Measurements from ENCODE around the gene SYT11.
"Not testable (repeated sequence)": the region's sequence is repeated elsewhere in the genome, so short reads cannot be mapped to it uniquely, and the experiment has no call there.

SYT11 gene

DNA sequence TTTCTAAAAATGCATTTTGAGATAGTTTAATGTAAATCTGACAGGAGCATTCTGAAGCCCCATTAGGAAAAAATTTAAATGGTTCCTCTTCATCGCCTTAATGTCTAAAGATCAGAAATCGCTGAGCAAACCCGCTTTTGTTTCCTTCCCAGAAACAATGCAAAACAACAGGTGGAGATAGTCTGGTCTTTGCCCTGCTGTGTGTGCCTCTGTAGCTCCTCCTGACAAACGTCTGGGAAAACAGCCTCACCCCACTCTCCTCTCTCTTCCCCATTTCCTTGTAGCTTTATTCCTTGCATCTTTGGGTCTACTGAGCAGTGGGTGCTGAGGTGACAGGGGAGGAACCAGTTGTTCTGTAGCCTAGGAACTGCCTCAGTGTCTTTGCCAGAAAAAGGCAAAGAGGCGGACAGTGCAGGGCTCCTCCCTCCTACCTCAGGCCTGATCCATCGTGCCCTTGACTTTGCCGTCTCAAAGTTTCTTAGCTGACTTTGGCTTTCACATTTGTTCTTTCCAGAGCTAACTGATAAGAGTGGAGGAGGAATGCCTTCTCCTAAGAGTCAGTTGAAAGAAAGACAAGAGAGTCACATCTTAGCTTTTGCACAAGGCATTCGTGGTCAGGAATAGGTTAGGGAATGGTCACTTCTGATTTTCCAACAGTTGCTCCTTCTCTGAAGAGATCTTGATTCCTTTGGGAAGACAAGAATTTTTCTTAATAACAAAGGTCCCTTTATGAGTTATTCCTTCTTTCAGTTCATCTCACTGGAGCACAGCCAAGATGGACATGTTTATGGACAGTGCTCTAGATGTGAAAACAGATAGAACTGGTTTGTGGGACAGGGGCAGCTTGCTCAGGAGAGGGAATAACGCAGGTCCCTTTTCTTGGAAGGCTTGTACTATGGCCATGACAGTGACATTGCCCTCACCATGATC, 24.9 kb downstream of the SYT11 start:
- no peak overlapping the region for H3K4me3 ChIP-seq (ENCODE audit: low read length in 2 of 2)
- H3K36me3 ChIP-seq (ENCODE audit: control insufficient read depth in 2 of 2, insufficient read depth in 2 of 2, low read length in 2 of 2) = peaks cover 13% of the 10 kb centered on the region in 2 donors
- no peaks in the 10 kb centered on the region for H3K4me1 ChIP-seq (ENCODE audit: control insufficient read depth, insufficient read depth, low read length)
- H3K27ac ChIP-seq (ENCODE audit: low read length) = no peak overlapping the region
- no peaks in the 10 kb centered on the region for H3K9me3 ChIP-seq (ENCODE audit: control insufficient read depth in 2 of 2, low read length in 2 of 2)
- no peaks in the 10 kb centered on the region for H3K27me3 ChIP-seq (ENCODE audit: control insufficient read depth in 1 of 2, insufficient read depth in 2 of 2, low read length in 2 of 2)
- peak overlapping the region in 1 of 2 donors; percentile 14 for H3K9ac ChIP-seq (ENCODE audit: low read length in 2 of 2)

- peaks cover 13% of the 10 kb centered on the region in 2 donors for H3K36me3 ChIP-seq (ENCODE audit: control insufficient read depth in 2 of 2, insufficient read depth in 2 of 2, low read length in 2 of 2)
- no peaks in the 10 kb centered on the region for H3K27me3 ChIP-seq (ENCODE audit: control insufficient read depth in 1 of 2, insufficient read depth in 2 of 2, low read length in 2 of 2)
- no peaks in the 10 kb centered on the region for H3K9me3 ChIP-seq (ENCODE audit: control insufficient read depth in 2 of 2, low read length in 2 of 2)
- no peak overlapping the region for H3K27ac ChIP-seq (ENCODE audit: low read length)
- peak overlapping the region in 1 of 2 donors; percentile 14 for H3K9ac ChIP-seq (ENCODE audit: low read length in 2 of 2)
- no peak overlapping the region for H3K4me3 ChIP-seq (ENCODE audit: low read length in 2 of 2)
- H3K4me1 ChIP-seq (ENCODE audit: control insufficient read depth, insufficient read depth, low read length) = no peaks in the 10 kb centered on the region
These were observed 25.6 kb downstream of the SYT11 start for GRCh38 chr1:155884982-155885381.

- Histone ChIP-seq H3K9ac (ENCODE audit: low read length in 2 of 2) (no peak overlapping the region), H3K4me1 (ENCODE audit: control insufficient read depth, insufficient read depth, low read length) (peaks cover 8% of the 10 kb centered on the region), H3K27me3 (ENCODE audit: control insufficient read depth in 1 of 2, insufficient read depth in 2 of 2, low read length in 2 of 2) (no peaks in the 10 kb centered on the region), H3K4me3 (ENCODE audit: low read length in 2 of 2) (no peak overlapping the region), H3K27ac (ENCODE audit: low read length) (no peak overlapping the region), H3K9me3 (ENCODE audit: control insufficient read depth in 2 of 2, low read length in 2 of 2) (no peaks in the 10 kb centered on the region), H3K36me3 (ENCODE audit: control insufficient read depth in 2 of 2, insufficient read depth in 2 of 2, low read length in 2 of 2) (peaks cover 0 to 2% of the 10 kb centered on the region in 2 donors)
These were observed 29.1 kb downstream of the SYT11 start for GRCh38 chr1:155888481-155888880.

GRCh38 chr1:155889566-155889965, 30.2 kb downstream of the SYT11 start:
- Histone ChIP-seq H3K4me1 (ENCODE audit: control insufficient read depth, insufficient read depth, low read length) (peaks cover 8% of the 10 kb centered on the region), H3K36me3 (ENCODE audit: control insufficient read depth in 2 of 2, insufficient read depth in 2 of 2, low read length in 2 of 2) (peaks cover 0 to 2% of the 10 kb centered on the region in 2 donors), H3K27me3 (ENCODE audit: control insufficient read depth in 1 of 2, insufficient read depth in 2 of 2, low read length in 2 of 2) (no peaks in the 10 kb centered on the region), H3K9me3 (ENCODE audit: control insufficient read depth in 2 of 2, low read length in 2 of 2) (no peaks in the 10 kb centered on the region), H3K9ac (ENCODE audit: low read length in 2 of 2) (no peak overlapping the region), H3K27ac (ENCODE audit: low read length) (no peak overlapping the region), H3K4me3 (ENCODE audit: low read length in 2 of 2) (no peak overlapping the region)

- Histone ChIP-seq H3K27ac (ENCODE audit: low read length) (no peak overlapping the region), H3K9ac (ENCODE audit: low read length in 2 of 2) (no peak overlapping the region)
These were observed 30.9 kb downstream of the SYT11 start for GRCh38 chr1:155890251-155890650.

GRCh38 chr1:155892796-155893195, 33.4 kb downstream of the SYT11 start:
- Histone ChIP-seq H3K4me1 (ENCODE audit: control insufficient read depth, insufficient read depth, low read length) (peaks cover 8% of the 10 kb centered on the region), H3K9ac (ENCODE audit: low read length in 2 of 2) (no peak overlapping the region), H3K27me3 (ENCODE audit: control insufficient read depth in 1 of 2, insufficient read depth in 2 of 2, low read length in 2 of 2) (no peaks in the 10 kb centered on the region), H3K36me3 (ENCODE audit: control insufficient read depth in 2 of 2, insufficient read depth in 2 of 2, low read length in 2 of 2) (peaks cover 0 to 2% of the 10 kb centered on the region in 2 donors), H3K27ac (ENCODE audit: low read length) (peak overlapping the region; percentile 11), H3K4me3 (ENCODE audit: low read length in 2 of 2) (no peak overlapping the region), H3K9me3 (ENCODE audit: control insufficient read depth in 2 of 2, low read length in 2 of 2) (no peaks in the 10 kb centered on the region)

More at GRCh38 chr1:155890251-155890650, 30.9 kb downstream of the SYT11 start:
- Histone ChIP-seq H3K27me3 (ENCODE audit: control insufficient read depth in 1 of 2, insufficient read depth in 2 of 2, low read length in 2 of 2) (no peaks in the 10 kb centered on the region), H3K4me1 (ENCODE audit: control insufficient read depth, insufficient read depth, low read length) (peaks cover 8% of the 10 kb centered on the region), H3K36me3 (ENCODE audit: control insufficient read depth in 2 of 2, insufficient read depth in 2 of 2, low read length in 2 of 2) (no peaks in the 10 kb centered on the region), H3K4me3 (ENCODE audit: low read length in 2 of 2) (no peak overlapping the region), H3K9me3 (ENCODE audit: control insufficient read depth in 2 of 2, low read length in 2 of 2) (no peaks in the 10 kb centered on the region)

- H3K9ac ChIP-seq (ENCODE audit: low read length in 2 of 2) = no peak overlapping the region
- peaks cover 0 to 2% of the 10 kb centered on the region in 2 donors for H3K36me3 ChIP-seq (ENCODE audit: control insufficient read depth in 2 of 2, insufficient read depth in 2 of 2, low read length in 2 of 2)
- no peaks in the 10 kb centered on the region for H3K27me3 ChIP-seq (ENCODE audit: control insufficient read depth in 1 of 2, insufficient read depth in 2 of 2, low read length in 2 of 2)
- H3K4me3 ChIP-seq (ENCODE audit: low read length in 2 of 2) = no peak overlapping the region
- H3K4me1 ChIP-seq (ENCODE audit: control insufficient read depth, insufficient read depth, low read length) = peaks cover 8% of the 10 kb centered on the region
- H3K9me3 ChIP-seq (ENCODE audit: control insufficient read depth in 2 of 2, low read length in 2 of 2) = no peaks in the 10 kb centered on the region
- peak overlapping the region; percentile 18 for H3K27ac ChIP-seq (ENCODE audit: low read length)
These were observed 34.2 kb downstream of the SYT11 start for GRCh38 chr1:155893389-155894142.

GRCh38 chr1:155895617-155896016, 36.2 kb downstream of the SYT11 start:
- H3K4me3 ChIP-seq (ENCODE audit: low read length in 2 of 2); H3K27ac ChIP-seq (ENCODE audit: low read length): not testable (repeated sequence)

DNA sequence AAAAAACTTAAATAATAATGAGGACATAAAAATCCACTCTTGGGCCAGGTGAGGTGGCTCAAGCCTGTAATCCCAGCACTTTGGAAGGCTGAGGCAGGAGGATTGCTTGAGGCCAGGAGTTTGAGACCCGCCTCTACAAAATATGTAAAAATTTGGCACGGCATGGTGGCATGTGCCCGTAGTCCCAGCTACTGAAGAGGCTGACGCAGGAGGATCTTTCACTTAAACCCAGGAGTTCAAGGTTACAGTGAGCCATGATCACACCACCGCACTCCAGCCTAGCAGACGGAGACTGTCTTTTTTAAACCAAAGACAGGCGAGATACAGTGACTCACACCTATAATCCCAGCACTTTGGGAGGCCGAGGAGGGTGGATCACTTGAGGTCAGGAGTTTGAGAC, 37.1 kb downstream of the SYT11 start:
- H3K4me3 ChIP-seq (ENCODE audit: low read length in 2 of 2); H3K4me1 ChIP-seq (ENCODE audit: control insufficient read depth, insufficient read depth, low read length); H3K9ac ChIP-seq (ENCODE audit: low read length in 2 of 2); H3K9me3 ChIP-seq (ENCODE audit: control insufficient read depth in 2 of 2, low read length in 2 of 2); H3K27me3 ChIP-seq (ENCODE audit: control insufficient read depth in 1 of 2, insufficient read depth in 2 of 2, low read length in 2 of 2); H3K27ac ChIP-seq (ENCODE audit: low read length): not testable (repeated sequence)
- peaks cover 16 to 17% of the 10 kb centered on the region in 2 donors for H3K36me3 ChIP-seq (ENCODE audit: control insufficient read depth in 2 of 2, insufficient read depth in 2 of 2, low read length in 2 of 2)

More at GRCh38 chr1:155895617-155896016, 36.2 kb downstream of the SYT11 start:
- H3K27me3 ChIP-seq (ENCODE audit: control insufficient read depth in 1 of 2, insufficient read depth in 2 of 2, low read length in 2 of 2); H3K4me1 ChIP-seq (ENCODE audit: control insufficient read depth, insufficient read depth, low read length); H3K9me3 ChIP-seq (ENCODE audit: control insufficient read depth in 2 of 2, low read length in 2 of 2); H3K9ac ChIP-seq (ENCODE audit: low read length in 2 of 2): not testable (repeated sequence)
- H3K36me3 ChIP-seq (ENCODE audit: control insufficient read depth in 2 of 2, insufficient read depth in 2 of 2, low read length in 2 of 2) = peaks cover 12 to 15% of the 10 kb centered on the region in 2 donors

DNA sequence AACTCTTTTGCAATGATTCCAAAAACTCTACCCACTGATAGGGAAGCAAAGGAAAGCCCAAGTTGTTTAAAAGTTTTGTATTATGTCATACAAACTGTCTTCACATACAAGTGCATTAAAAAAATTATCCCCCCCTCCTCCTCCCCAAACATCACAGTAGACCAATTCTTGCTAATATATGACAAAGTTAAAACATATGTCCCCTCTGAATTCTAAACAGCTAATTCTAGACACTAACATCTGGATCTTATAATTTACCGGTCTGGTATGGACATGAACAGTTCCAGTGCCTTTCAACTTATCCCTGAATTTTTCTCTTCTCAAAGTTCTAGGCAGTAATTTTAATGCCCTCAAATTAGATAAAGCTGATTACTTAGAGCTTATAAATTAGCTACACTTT, 38.4 kb downstream of the SYT11 start:
- no peak overlapping the region for H3K4me3 ChIP-seq (ENCODE audit: low read length in 2 of 2)
- no peak overlapping the region for H3K9ac ChIP-seq (ENCODE audit: low read length in 2 of 2)
- no peaks in the 10 kb centered on the region for H3K27me3 ChIP-seq (ENCODE audit: control insufficient read depth in 1 of 2, insufficient read depth in 2 of 2, low read length in 2 of 2)
- no peak overlapping the region for H3K27ac ChIP-seq (ENCODE audit: low read length)
- H3K36me3 ChIP-seq (ENCODE audit: control insufficient read depth in 2 of 2, insufficient read depth in 2 of 2, low read length in 2 of 2) = peaks cover 17 to 20% of the 10 kb centered on the region in 2 donors
- H3K4me1 ChIP-seq (ENCODE audit: control insufficient read depth, insufficient read depth, low read length) = peaks cover 3% of the 10 kb centered on the region
- no peaks in the 10 kb centered on the region for H3K9me3 ChIP-seq (ENCODE audit: control insufficient read depth in 2 of 2, low read length in 2 of 2)
